ENCODE results near the gene ITIH1.

The ITIH1 gene

DNA sequence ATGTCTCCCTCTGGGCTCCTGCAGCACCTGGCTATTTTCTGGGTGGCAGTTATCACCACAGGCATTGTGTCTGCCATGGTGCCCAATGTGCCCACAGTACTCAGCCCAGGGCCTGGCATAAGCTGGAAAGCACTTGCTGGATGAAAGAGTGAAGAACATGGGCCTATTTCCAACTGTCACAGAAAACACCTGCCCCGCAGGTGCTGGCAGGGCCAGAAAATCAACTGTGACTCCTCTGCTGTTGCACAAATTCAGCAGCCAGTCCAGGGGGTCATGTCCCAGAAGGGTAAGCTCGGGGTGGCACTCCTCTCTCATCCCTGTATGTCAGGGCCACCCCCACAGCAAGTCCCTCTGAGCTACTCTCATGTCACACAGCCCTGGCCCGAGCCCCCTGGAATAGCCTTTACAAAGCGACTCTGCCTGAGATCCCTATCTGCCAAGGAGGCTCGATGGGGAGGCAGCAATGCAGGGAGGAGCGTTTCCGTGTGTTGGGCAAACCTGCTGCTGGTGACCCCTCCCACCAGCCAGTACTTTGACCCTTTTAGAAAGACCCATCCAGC is 34.1 kb downstream of the ITIH1 start:
- TF ChIP-seq, protein P1, sequence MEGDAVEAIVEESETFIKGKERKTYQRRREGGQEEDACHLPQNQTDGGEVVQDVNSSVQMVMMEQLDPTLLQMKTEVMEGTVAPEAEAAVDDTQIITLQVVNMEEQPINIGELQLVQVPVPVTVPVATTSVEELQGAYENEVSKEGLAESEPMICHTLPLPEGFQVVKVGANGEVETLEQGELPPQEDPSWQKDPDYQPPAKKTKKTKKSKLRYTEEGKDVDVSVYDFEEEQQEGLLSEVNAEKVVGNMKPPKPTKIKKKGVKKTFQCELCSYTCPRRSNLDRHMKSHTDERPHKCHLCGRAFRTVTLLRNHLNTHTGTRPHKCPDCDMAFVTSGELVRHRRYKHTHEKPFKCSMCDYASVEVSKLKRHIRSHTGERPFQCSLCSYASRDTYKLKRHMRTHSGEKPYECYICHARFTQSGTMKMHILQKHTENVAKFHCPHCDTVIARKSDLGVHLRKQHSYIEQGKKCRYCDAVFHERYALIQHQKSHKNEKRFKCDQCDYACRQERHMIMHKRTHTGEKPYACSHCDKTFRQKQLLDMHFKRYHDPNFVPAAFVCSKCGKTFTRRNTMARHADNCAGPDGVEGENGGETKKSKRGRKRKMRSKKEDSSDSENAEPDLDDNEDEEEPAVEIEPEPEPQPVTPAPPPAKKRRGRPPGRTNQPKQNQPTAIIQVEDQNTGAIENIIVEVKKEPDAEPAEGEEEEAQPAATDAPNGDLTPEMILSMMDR (conservative IDR thresholded peaks at IDR 0.05), result no peak
- no peak overlapping the region for H3K27ac ChIP-seq

DNA sequence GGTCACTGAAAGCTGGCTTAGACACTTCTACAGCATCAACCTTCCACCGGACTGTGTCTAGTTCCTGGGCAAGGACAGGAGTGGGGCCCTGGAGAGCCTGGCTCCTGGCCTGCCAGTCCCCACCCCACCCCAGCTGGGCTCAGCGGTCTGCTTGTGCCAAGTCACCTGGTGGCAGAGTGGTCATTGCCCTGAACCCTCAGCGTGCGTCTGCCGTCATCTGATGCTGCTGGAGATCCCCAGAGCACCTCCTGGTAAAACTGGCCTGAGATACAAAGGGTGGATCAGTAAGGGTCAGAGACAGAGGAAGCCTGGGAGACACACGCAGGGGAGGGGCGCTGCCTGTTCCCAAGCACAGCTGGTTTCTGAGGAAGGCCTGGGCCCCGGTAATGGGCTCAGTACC is 36.4 kb downstream of the ITIH1 start:
- TF ChIP-seq, protein P1 (conservative IDR thresholded peaks at IDR 0.05), result no peak
- H3K27ac ChIP-seq, result no peak overlapping the region

DNA sequence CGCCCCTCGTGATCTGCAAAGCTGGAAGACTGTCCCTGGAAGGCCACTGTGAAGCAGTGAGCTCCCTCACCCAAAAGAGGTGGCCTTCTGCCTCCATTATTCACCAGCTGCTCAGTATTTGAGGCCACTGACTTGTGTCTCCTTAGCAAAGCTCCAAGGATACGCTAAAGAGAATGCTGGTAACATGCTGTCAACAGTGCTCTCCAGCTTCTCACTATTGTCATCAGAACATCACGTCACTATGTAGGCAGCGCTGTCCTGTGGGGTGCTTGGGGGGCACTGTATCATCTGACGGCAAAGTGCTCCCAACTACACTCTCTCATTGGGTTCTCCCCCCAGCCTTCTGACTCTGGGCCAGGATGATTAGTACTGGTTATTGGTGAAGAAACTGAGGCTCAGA is 38.8 kb downstream of the ITIH1 start:
- no peak overlapping the region for H3K27ac ChIP-seq
- TF ChIP-seq, protein P1 (conservative IDR thresholded peaks at IDR 0.05), result no peak

DNA sequence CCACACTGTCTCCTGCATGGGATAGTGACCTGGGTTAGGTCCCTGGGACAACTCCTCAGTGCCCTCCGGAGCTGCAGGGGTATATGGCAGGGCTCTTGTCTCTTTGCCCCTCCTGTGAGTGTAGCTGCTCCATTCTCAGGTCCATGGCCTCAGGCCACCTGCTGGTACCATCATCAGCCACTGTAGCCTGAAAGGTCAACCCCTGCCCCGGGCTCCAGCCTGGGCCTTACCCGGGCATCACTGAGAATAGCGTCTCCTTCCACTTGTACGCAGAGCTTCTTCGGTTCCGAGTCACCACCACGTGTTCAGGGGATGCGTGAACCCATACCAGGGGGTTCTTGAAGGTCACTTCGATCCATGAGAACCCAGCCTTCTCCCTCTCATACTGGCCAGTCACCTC is 39.3 kb downstream of the ITIH1 start:
- TF ChIP-seq, protein P1 (conservative IDR thresholded peaks at IDR 0.05), result no peak
- no peak overlapping the region for H3K27ac ChIP-seq

DNA sequence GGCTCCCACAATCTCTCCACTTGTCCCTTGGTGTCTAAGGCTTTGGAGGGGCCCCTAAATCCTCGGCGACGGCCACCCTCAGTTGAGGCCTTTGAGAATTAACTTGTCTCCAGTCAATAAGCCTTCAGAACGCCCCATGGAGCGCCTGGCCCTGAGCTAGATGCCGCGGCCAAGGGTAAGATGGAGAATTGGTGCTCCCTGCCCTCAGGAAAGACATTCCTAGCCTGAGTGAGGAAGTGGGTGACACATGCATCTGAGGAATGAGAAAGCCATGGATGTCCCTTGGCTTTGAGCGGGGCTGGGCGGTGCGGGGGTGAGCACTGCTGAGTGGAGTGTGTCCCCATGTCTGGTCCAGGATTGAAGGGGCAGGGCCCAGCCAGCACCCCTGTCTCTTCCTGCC is 39.8 kb downstream of the ITIH1 start:
- TF ChIP-seq, protein P1 (conservative IDR thresholded peaks at IDR 0.05), result no peak
- no peak overlapping the region for H3K27ac ChIP-seq

DNA sequence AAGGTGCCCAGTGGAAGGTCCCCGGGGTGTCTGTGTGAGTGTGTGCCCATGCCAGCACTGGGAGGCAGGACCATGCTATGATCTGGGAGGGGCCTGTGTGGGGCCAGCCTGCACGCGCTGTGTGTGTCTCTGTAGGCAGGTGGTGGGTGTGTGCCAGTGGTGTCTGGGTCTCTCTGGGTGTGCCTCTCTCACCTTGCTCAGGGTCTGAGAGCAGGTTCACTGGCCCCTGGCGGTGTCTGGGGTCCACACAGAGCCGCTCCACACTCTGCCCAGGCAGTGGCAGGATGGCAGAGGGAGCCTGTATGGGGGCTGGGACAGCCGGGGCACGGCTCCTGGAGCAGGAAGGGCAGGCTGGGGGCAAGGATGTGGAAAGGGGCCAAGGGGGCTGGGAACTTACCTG is 40.5 kb downstream of the ITIH1 start:
- no peak overlapping the region for H3K27ac ChIP-seq
- TF ChIP-seq, protein P1 (conservative IDR thresholded peaks at IDR 0.05), result no peak

DNA sequence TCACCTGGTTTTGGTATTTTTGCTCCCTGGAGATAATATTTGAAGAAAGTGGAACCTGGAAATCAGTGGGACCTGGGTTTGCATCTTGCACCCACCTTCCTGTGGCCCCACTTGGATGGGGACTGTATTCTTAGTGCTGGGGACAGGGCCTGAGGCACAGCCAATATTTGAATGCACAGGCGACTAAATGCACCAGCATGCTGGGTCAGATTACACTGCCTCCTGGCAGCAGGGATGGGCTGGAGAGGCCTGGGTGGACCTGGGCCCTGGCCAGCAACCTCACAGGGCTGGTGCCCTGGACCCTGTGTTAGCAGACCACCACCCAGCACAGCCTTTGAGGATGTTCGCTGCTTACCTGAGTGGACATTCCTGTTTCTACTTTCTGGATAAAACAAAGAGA is 42.5 kb downstream of the ITIH1 start:
- TF ChIP-seq, protein P1 (conservative IDR thresholded peaks at IDR 0.05), result no peak
- H3K27ac ChIP-seq, result no peak overlapping the region

All from VCaP (cell line).